GM12875 (cell line): ENCODE measurements around the gene CATSPERE.

ENCODE experiments used
- H3K4me3 ChIP-seq: one replicate; pipeline ENCODE4 v1.5.1; 2011; ENCODE audit warnings: low read depth, low read length, control low read depth
- CTCF ChIP-seq: IDR thresholded peaks from 2 replicates; pipeline ENCODE4 v1.5.1; 2011; ENCODE audit warnings: low read depth, mild to moderate bottlenecking, control low read depth, inconsistent platforms, low read length, moderate library complexity, borderline replicate concordance; ENCODE audit not compliant: insufficient read depth

The CATSPERE gene

GRCh38 chr1:244633140-244633539 lies 172.1 kb downstream of the CATSPERE start:
- TF ChIP-seq CTCF = no peak

GRCh38 chr1:244634546-244634945 lies 173.5 kb downstream of the CATSPERE start:
- no peak for TF ChIP-seq CTCF
- H3K4me3 ChIP-seq = no peak overlapping the region

More at GRCh38 chr1:244633140-244633539, 172.1 kb downstream of the CATSPERE start:
- no peak overlapping the region for H3K4me3 ChIP-seq

GRCh38 chr1:244636488-244637259 lies 175.6 kb downstream of the CATSPERE start:
- TF ChIP-seq CTCF = no peak
- no peak overlapping the region for H3K4me3 ChIP-seq

GRCh38 chr1:244639561-244639960 lies 178.5 kb downstream of the CATSPERE start:
- TF ChIP-seq CTCF = no peak
- H3K4me3 ChIP-seq = no peak overlapping the region

- no peak for TF ChIP-seq CTCF
- H3K4me3 ChIP-seq = no peak overlapping the region
Observed at GRCh38 chr1:244640917-244641316, 179.8 kb downstream of the CATSPERE start.

- no peak for TF ChIP-seq CTCF
- no peak overlapping the region for H3K4me3 ChIP-seq
Observed at GRCh38 chr1:244642526-244642925, 181.5 kb downstream of the CATSPERE start.

- TF ChIP-seq CTCF = no peak
- no peak overlapping the region for H3K4me3 ChIP-seq
Observed at GRCh38 chr1:244642988-244643387, 181.9 kb downstream of the CATSPERE start.
